SK-N-SH (cell line): ENCODE results near the gene TIMP2. TPM values are rescaled to one million over a fixed set of nuclear protein-coding genes. Genes with fewer than 3 reads are reported as not detected.

ENCODE experiments used
- CTCF ChIA-PET: fragments of 300-600, 350-600 bp; formaldehyde crosslinking; extraction: SDS; loops from one replicate; lab custom pipeline; 2021; lab: Yijun Ruan, JAX
- POLR2A ChIA-PET: fragments of 350-600 bp; sonication (Branson Sonifier 250); formaldehyde crosslinking; extraction: SDS; loops from one replicate; lab custom pipeline; 2020; ENCODE audit warnings: antibody characterized with exemption, inconsistent platforms; lab: Yijun Ruan, JAX
- DNase-seq: peaks from one replicate; pipeline ENCODE4 v3.0.0; 2012
- H2AFZ ChIP-seq: fragments of 200-600 bp; sonication (generic); 2 replicates; pipeline ENCODE4 v1.8.1; 2016; ENCODE audit warnings: antibody characterized with exemption, mild to moderate bottlenecking, low read depth
- H3F3A ChIP-seq: fragments of 200-600 bp; sonication (generic); replicated peaks from 2 replicates; pipeline ENCODE3; 2016; ENCODE audit warnings: antibody characterized with exemption, mild to moderate bottlenecking; ENCODE audit not compliant: insufficient read depth
- H3K27ac ChIP-seq, 2 experiments: fragments of 200-500 bp in 1 of 2; fragments of 200-600 bp in 1 of 2; sonication (Bioruptor generic) in 1 of 2; sonication (generic), shearing (Covaris generic) in 1 of 2; 2 replicates each; pipeline versions ENCODE4 v1.5.1 to v1.6.1; 2014 to 2016; ENCODE audit warnings: low read depth in 2 of 2, inconsistent platforms in 1 of 2, low read length in 1 of 2, mild to moderate bottlenecking in 1 of 2, mixed read lengths in 1 of 2
- H3K27me3 ChIP-seq: fragments of 200-600 bp; sonication (generic), shearing (Covaris generic); 2 replicates; pipeline ENCODE4 v1.6.1; 2016; ENCODE audit warnings: mixed run types; ENCODE audit not compliant: insufficient read depth
- H3K36me3 ChIP-seq, 2 experiments: fragments of 200-500 bp in 1 of 2; fragments of 200-600 bp in 1 of 2; sonication (Bioruptor generic) in 1 of 2; sonication (generic) in 1 of 2; replicated peaks in 1 of 2; 2 replicates each; pipeline versions ENCODE3 to v1.5.1; 2014 to 2016; ENCODE audit warnings: low read length in 1 of 2, mild to moderate bottlenecking in 1 of 2; ENCODE audit not compliant: insufficient read depth in 2 of 2, control insufficient read depth in 1 of 2
- H3K4me1 ChIP-seq, 2 experiments: fragments of 200-500 bp in 1 of 2; fragments of 200-600 bp in 1 of 2; sonication (Bioruptor generic) in 1 of 2; sonication (generic), shearing (Covaris generic) in 1 of 2; 2 replicates each; pipeline versions ENCODE4 v1.5.1 to v1.6.1; 2014 to 2016; ENCODE audit warnings: low read depth in 1 of 2, low read length in 1 of 2, mixed run types in 1 of 2; ENCODE audit not compliant: insufficient read depth in 2 of 2, control insufficient read depth in 1 of 2
- H3K4me2 ChIP-seq: fragments of 200-600 bp; sonication (generic), shearing (Covaris generic); 2 replicates; pipeline ENCODE4 v1.6.1; 2017; ENCODE audit warnings: mixed run types
- H3K4me3 ChIP-seq, 2 experiments: fragments of 200-500 bp in 1 of 2; fragments of 200-600 bp in 1 of 2; sonication (Bioruptor generic) in 1 of 2; sonication (generic), shearing (Covaris generic) in 1 of 2; 2 replicates each; pipeline versions ENCODE4 v1.5.1 to v1.8.1; 2014 to 2016; ENCODE audit warnings: low read depth in 2 of 2, inconsistent platforms in 1 of 2, low read length in 1 of 2, mild to moderate bottlenecking in 1 of 2, mixed read lengths in 1 of 2, moderate library complexity in 1 of 2
- H3K79me2 ChIP-seq: fragments of 200-600 bp; sonication (generic); 2 replicates; pipeline ENCODE4 v1.8.1; 2017; ENCODE audit warnings: mild to moderate bottlenecking; ENCODE audit not compliant: insufficient read depth
- H3K9ac ChIP-seq: fragments of 200-600 bp; sonication (generic); 2 replicates; pipeline ENCODE4 v1.6.1; 2017; ENCODE audit warnings: mixed run types
- H3K9me2 ChIP-seq: fragments of 200-600 bp; sonication (generic); 2 replicates; pipeline ENCODE4 v1.6.1; 2017; ENCODE audit warnings: mixed run types
- H3K9me3 ChIP-seq: fragments of 200-600 bp; sonication (generic); 2 replicates; pipeline ENCODE4 v1.6.1; 2017; ENCODE audit warnings: mixed run types, mild to moderate bottlenecking, moderate library complexity
- H4K20me1 ChIP-seq: fragments of 200-600 bp; sonication (generic); 2 replicates; pipeline ENCODE4 v1.6.1; 2017; ENCODE audit warnings: mild to moderate bottlenecking, mixed run types; ENCODE audit not compliant: insufficient read depth
- CTCF ChIP-seq: fragments of 200-600 bp; sonication (generic); IDR thresholded peaks from 2 replicates; pipeline ENCODE4 v1.6.1; 2017; ENCODE audit warnings: antibody characterized with exemption, mild to moderate bottlenecking, moderate library complexity
- ELF1 ChIP-seq: IDR thresholded peaks from 2 replicates; pipeline ENCODE4 v1.4.0; 2012
- EP300 ChIP-seq, 2 experiments: IDR thresholded peaks; 2 replicates each; pipeline versions ENCODE4 v1.4.0 to v1.6.1; 2012; ENCODE audit warnings: borderline replicate concordance in 1 of 2, low read depth in 1 of 2, low read length in 1 of 2
- EZH2phosphoT487 ChIP-seq: fragments of 200-600 bp; sonication (generic); IDR thresholded peaks from 2 replicates; pipeline ENCODE4 v1.6.1; 2017; ENCODE audit warnings: low read depth, mixed run types, mild to moderate bottlenecking, antibody characterized with exemption, moderate library complexity, borderline replicate concordance
- FOSL2 ChIP-seq: IDR thresholded peaks from 2 replicates; pipeline ENCODE4 v1.4.0; 2012; ENCODE audit warnings: low read depth, mild to moderate bottlenecking, moderate library complexity, borderline replicate concordance
- FOXJ3 ChIP-seq: sonication (generic); formaldehyde crosslinking; IDR thresholded peaks from 2 replicates; pipeline ENCODE4 v1.5.1; 2020; ENCODE audit warnings: mild to moderate bottlenecking, missing genetic modification reagents
- IRF3 ChIP-seq: fragments of 150-350 bp; IDR thresholded peaks from 2 replicates; pipeline ENCODE4 v1.6.1; 2016; ENCODE audit warnings: mild to moderate bottlenecking, low read depth, low read length
- JUND ChIP-seq: IDR thresholded peaks from 2 replicates; pipeline ENCODE4 v1.4.0; 2012
- MAX ChIP-seq: IDR thresholded peaks from 2 replicates; pipeline ENCODE4 v1.4.0; 2012; ENCODE audit warnings: low read depth
- NRF1 ChIP-seq: IDR thresholded peaks from 2 replicates; pipeline ENCODE4 v1.6.1; 2012; ENCODE audit warnings: low read depth, mild to moderate bottlenecking, low read length
- PBX3 ChIP-seq: IDR thresholded peaks from 2 replicates; pipeline ENCODE4; 2012
- REST ChIP-seq: IDR thresholded peaks from 2 replicates; pipeline ENCODE4 v1.6.1; 2012; ENCODE audit warnings: mild to moderate bottlenecking, low read depth, low read length, moderate library complexity
- SMC3 ChIP-seq: IDR thresholded peaks from 2 replicates; pipeline ENCODE4 v1.6.1; 2012; ENCODE audit warnings: low read depth, low read length, improper control_type of control experiment
- TAF1 ChIP-seq: IDR thresholded peaks from 2 replicates; pipeline ENCODE4 v1.6.1; 2012; ENCODE audit warnings: low read depth, mild to moderate bottlenecking, low read length, moderate library complexity, borderline replicate concordance
- TEAD4 ChIP-seq: IDR thresholded peaks from 2 replicates; pipeline ENCODE4 v1.4.0; 2012; ENCODE audit warnings: mild to moderate bottlenecking, borderline replicate concordance; ENCODE audit not compliant: insufficient read depth
- USF1 ChIP-seq: IDR thresholded peaks from 2 replicates; pipeline ENCODE4 v1.4.0; 2012; ENCODE audit warnings: low read depth, borderline replicate concordance
- YY1 ChIP-seq: IDR thresholded peaks from 2 replicates; pipeline ENCODE4 v1.4.0; 2012; ENCODE audit warnings: low read depth, mild to moderate bottlenecking
- WGBS: methylation state at CpG from one replicate; pipeline ENCODE4 v1.1.6; 2017; ENCODE audit warnings: low lambda C conversion rate; 5-methylcytosine and 5-hydroxymethylcytosine counted together
- polyA plus RNA-seq, 3 experiments: library from polyadenylated mRNA; depleted of rRNA; stranded (reverse); fragments of >200 nt; gene quantifications; 2 replicates each; pipeline ENCODE4 v1.2.3, GENCODE V29; 2012

TIMP2 gene
- polyA plus RNA-seq, 1 of the 3 experiments (the other 2 are of a cell fraction): 441 TPM

DNA sequence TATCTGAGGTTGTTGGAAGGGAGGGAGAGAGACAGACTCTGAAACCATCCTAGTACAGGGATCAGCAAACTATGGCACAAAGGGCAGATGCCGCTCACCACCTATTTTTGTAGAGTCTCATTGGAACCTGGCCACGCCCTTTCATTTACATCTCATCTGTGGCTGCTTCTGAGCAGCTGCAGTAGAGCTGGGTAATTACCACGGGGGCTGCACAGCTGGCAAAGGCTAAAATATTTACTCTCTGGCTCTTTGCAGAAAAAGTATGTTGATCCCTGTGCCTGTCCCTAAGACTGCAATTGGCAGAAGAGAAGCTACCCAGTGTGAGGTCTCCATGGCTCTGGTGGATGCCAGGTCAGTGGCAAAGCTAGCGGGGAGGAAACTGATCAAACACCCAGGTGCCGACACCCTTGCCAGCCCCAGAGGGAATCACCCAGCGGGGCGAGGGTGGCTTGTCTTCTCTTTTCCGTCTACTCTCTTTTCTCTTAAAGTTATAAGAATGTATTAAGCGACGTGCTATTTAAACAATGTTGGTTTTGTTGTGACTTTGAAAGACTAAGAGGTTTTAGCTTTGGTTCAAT lies 36.2 kb downstream of the TIMP2 start (continued):
- no peak for TF ChIP-seq IRF3
- TF ChIP-seq FOSL2: no peak
- TF ChIP-seq PBX3: no peak

DNA sequence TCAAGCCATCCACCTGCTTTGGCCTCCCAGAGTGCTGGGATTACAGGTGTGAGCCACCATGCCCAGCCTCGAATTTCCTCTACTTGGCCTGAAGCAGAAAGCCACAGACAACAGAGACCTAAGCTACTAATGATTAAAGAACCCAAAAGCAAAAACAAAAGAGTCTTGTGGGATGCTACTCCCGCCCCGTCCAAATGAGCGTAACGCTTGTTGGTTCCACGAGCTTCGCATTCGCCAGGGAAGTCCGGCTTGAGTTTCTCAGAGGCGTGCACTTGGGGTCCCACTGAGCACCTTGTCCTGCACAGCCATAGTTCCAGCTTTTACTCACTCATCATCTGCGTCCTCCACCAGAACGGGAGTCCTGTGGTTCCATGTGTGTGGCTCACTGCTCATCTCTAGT lies 38.2 kb downstream of the TIMP2 start:
- H3K79me2 ChIP-seq: peaks cover 93% of the 10 kb centered on the region
- CTCF ChIA-PET: interaction anchor here (0.9 to 8.5 kb wide), 4 partner anchors 22 to 107 kb away, joined by 3 to 68 read pairs (median 29); no protein-coding TSS in a partner anchor
- H3F3A ChIP-seq: peaks cover 39% of the 10 kb centered on the region
- H3K27me3 ChIP-seq: no peaks in the 10 kb centered on the region
- POLR2A ChIA-PET: interaction anchor here (1.1 kb wide), 1 partner anchor 36 kb away, joined by 3 read pairs; no protein-coding TSS in a partner anchor
- no peaks in the 10 kb centered on the region for H3K9me3 ChIP-seq
- WGBS: 94% methylated on average over 12 of the region's 12 CpGs
- peaks cover 13% of the 10 kb centered on the region for H4K20me1 ChIP-seq
- H3K27ac ChIP-seq: no peak overlapping the region
- no peak overlapping the region for H3K4me2 ChIP-seq
- H2AFZ ChIP-seq: no peak overlapping the region
- no peaks in the 10 kb centered on the region for H3K9me2 ChIP-seq
- peaks cover 3 to 5% of the 10 kb centered on the region in 2 experiments for H3K36me3 ChIP-seq
- DNase-seq: no peak
- H3K4me1 ChIP-seq: peaks cover 32 to 68% of the 10 kb centered on the region in 2 experiments
- no peak overlapping the region for H3K4me3 ChIP-seq
- no peak overlapping the region for H3K9ac ChIP-seq
- no peak for TF ChIP-seq TAF1
- no peak for TF ChIP-seq FOSL2
- TF ChIP-seq SMC3: no peak
- TF ChIP-seq EP300 (IDR thresholded peaks at IDR 0.05; ENCODE audit: borderline replicate concordance in 1 of 2, low read depth in 1 of 2, low read length in 1 of 2): no peak
- no peak for TF ChIP-seq TEAD4
- no peak for TF ChIP-seq YY1
- TF ChIP-seq CTCF: no peak
- TF ChIP-seq EZH2phosphoT487: no peak
- no peak for TF ChIP-seq FOXJ3
- TF ChIP-seq REST: no peak
- TF ChIP-seq ELF1: no peak
- TF ChIP-seq MAX: no peak
- TF ChIP-seq IRF3: no peak
- no peak for TF ChIP-seq NRF1
- TF ChIP-seq JUND: no peak
- no peak for TF ChIP-seq USF1
